Activated T-cell treated with anti-CD3 and anti-CD28 coated beads for 1 hour (primary cell): Measurements from ENCODE around the gene FTO.

Source experiments
- DNase-seq: peaks from one replicate; pipeline ENCODE4 v3.0.0-alpha.2; 2020; ENCODE audit warnings: low read depth

Gene FTO

DNA sequence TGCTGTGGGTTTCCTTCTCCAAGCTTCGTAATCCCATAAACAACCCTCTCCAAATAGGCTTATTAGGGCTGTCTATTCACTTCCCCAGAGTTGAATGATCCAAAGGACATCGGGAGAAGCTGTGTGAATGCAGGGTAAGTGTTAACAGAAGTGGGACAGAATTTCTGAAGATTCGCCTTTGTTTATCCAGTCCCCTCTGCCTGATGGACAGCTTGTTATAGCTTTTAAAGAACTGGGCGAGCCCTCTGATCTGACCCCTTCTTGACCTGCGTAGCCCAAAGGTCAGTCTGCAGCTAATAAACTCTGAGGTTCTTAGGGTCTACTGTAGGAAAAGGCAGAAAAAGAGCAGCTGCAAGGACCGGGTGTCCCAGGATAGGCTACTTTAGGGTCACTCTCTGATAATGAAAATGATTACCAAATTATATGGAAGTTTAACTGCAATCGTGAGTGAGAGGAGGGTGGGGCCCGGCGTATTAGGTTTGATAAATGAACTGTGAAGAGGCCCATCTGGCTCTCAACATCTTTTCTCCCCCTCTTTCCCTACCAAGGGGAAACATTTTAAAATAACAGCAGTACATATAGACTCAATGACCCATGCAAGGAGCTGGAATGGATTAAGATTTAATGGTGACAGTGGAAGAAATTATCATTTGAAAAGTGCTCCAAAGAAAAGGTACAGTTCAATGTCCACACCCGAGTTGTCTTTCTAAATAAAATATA is 233.4 kb downstream of the FTO start:
- DNase-seq, result no peak

DNA sequence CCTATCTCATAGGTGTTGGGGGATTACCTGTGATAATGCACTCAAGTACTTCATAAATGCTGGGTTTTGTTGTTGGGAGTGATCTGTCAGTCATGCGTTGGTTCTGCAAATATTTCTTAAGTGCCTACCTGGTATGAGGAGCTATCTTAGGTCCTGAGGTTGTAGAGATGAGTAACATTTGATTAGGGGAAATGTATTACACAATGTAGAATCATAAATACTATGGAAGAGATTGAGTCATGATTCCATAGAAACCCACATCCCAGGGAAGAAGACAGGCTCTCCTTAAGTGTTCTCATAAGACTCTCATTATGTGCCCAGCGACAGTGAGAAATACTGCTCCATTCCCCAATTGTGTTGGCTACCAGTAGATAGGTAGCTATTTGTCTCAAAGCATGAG is 240.1 kb downstream of the FTO start:
- no peak for DNase-seq

DNA sequence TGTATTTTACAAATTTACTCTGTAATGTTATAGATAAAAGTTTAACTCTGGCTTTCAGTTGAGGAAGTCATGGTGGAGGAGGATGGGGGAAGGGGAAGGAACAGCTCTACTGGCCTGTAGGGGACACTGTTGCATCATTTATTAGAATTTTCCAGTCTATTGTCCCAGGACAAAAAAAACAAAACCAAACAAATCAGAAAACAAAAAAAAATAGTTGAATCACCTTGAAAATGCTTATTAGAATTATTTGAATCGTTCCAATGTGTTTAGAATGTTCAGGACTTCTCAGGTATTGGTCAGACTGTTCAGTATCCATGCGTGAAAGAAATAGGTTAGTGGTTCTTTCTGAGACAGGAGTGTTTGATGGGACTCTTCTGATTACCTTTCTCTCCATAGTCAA is 242.0 kb downstream of the FTO start:
- no peak for DNase-seq

DNA sequence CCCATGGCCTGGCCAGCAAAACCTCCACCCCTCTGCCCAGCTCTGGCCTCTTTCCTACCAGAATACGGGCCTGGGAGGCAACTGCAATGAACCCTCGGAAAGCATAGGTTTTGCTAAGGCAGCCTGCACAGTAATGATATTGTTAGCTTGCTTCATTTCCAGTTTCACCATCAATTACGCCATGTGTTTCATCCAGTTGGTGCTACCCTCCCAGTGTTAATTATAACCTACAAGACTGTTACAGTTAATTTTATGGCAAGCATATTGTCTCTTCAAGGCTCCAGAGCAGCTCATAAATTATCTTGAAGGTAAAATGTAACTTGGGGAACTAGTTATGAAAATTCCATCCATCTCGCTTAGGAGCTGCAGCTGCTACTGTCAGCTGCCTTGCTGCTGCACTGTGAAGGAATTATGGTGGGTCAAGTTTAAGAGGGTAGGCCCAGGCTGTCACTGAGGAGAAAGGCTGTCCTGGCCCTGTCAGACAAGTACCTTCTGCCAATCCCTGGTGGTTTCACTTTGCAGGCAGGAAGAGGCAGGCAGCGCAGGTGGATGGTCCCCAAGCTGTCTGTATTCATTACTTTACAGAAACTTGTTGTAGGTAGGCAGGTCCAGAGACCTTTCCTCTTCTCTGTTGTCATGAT is 242.9 kb downstream of the FTO start:
- DNase-seq, result no peak

DNA sequence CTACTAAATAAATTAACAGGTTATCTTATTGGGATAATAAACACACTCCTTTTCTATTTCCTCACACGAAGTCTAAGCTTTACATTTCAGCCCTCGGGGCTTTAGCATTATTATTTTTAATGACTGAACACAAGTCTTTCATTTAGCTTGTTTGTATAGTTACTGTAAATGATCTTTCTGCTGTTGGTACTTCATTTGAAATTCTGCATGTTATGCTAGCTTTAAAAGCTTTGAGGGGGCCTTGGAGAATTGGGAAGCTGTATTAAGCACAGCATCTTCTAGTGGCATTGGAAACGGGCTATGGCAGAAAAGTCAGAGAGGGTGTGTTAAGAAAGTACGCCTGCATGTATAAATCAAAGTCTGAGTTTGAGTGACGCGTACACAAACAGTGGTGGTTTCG is 243.7 kb downstream of the FTO start:
- no peak for DNase-seq

DNA sequence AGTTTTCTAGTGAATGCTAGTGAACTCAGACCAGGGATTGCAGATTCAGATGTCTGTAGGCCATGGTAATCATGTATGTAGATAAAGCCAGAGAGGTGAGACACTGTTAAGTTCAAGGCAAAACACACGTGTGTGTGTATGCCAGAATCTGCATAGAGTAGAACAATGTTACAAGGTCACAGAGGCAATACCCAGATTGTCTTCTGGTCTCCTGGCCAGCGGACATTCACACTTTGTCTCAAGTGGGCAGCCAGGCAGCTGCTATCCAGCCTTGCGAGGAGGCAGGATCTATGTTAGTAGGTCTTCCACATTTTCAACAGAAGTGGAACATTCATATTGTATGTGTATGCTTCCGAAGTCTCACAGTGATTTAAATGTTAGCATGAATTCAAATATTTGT is 244.4 kb downstream of the FTO start:
- DNase-seq, result no peak

DNA sequence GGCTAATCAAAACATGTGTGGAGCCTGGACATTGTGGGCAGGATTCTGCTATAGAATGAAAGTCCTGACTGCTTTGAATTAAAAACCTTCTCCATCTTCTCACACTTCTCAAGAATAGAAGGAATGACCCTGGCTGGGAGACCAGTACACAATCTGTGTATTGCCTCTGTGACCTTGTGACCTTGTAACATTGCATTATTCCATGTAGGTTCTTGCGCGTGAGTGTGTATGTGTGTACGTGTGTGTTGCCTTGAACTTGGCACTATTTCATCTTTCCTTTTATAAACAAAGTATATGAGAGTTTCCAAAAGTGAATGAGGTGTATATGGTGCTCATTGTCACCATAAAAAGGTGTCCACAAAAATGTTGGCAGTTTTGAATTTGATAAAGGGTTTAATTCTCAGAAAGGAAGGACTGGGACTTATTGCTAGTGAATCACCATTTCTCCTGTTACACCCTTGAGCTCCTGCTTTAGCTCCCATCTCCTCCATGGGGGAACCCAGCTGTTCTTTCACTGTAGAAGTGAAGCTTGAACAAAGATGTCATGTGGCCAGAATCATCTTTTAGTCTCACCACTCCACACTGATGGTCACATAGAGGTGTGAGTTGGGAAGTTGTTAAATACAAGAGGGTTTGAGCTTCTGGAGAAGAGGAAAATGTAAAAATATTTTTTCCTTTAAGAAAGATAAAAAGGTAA is 244.9 kb downstream of the FTO start:
- no peak for DNase-seq

DNA sequence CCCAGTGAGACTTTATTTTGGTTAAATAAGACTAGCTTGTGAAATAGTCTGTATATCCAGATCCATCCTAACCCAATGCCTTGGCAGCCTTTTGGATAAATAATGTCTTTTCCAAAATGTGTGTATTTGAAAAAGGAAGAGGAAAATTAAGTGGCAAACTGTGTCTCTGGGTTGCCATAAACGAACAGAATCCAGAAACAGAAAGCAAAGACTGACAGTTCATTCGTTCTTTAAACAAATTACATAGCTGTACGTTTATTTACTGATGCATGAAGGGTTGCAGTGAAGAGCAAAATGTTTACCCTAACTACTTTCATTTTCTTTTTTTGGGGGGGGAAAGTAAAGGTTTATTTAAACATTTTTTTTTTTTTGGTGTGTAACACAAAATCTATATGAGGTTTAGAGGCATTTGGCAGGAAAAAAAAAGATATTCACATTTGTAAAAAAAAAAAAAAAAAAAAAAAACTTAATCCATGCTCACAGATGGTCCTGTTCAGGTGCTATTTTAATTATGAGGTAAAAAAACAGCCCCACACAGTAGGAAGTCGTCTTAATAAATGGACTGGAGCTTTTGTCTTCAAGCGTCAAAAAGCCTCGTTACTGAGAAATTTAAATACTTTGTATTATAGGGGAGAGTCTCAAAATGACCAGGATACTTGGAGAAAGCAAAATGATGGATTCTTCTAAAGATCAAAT is 245.9 kb downstream of the FTO start:
- DNase-seq, result no peak

DNA sequence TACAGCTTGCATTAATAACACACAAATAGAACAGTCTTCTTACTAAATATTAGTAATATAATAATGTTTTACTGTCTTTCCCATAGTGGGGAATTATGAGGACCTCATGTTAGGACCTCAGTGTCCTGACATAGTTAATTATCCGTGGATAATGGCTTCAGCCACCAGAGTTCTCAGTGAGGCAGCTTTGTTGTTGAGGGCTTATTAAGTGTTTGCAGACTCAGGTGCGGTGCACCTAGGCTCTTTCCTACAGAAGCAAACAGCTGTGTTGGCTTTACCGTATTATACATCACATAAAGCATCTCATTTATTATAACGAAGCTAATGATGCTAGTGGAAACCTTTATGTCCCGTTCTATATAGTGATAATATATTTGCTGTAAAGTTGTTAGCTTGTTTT is 246.7 kb downstream of the FTO start:
- no peak for DNase-seq

DNA sequence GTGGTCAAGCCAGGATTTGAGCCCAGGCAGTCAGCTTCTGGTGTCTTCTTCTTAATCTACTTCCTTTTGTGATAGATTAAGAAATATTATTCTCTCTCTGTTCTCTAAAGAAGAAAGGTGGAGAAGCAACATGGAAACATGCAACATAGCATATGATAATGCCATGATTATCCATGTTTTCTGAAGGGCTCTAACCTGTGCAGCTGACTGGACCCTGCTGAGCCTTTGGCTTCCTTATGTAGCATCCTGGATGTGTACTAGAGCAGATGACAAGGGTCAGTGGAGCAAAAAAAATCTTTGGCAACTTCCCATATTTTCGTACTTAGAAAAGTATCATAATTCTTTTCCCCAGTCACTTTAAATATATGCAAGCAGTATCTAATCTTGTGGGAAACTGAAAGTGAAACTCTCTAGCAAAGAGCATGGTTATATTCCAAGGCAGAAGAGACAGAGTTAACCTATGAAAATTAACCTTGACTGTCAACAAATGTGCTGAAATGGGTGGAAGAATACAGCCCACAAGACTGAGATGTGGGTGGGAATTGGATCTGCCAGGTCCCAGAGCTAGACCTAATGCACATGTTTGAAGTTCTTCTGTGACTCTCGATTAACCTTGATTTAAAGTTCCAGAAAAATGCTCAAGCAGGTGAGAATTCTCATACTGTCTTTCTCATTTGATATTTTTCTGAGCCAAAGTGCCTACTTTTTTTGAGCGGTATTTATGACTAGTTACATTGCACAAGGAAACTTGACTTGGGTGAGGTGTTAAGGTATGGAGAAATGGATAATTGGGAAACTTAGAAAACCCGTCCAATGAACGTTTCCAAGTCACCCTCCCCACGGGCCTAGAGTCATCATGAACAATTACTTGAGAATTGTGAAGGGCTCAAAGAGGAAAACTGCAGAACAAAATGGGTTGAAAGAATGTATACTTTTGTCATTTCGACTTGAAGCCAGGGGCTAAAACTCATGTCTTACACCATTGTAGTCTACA is 248.6 kb downstream of the FTO start:
- no peak for DNase-seq

DNA sequence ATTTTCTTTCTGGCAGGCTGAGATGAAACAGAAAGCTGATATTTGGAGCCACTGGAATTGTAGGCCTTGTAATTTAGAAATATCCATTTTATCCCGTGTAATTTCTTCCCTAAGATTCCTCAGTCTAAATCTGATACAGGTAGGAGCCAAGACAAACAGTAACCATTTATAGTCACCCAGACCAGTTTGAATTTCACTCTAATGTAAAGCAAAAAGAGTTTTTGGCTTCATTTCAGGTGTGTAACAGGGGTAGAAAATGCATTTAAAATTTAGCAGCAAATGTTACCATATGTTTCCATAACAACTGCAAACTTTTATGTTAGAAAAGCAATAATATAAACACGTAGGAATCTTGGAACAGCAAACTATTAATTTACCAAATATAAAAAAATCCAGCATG is 249.4 kb downstream of the FTO start:
- DNase-seq, result no peak

DNA sequence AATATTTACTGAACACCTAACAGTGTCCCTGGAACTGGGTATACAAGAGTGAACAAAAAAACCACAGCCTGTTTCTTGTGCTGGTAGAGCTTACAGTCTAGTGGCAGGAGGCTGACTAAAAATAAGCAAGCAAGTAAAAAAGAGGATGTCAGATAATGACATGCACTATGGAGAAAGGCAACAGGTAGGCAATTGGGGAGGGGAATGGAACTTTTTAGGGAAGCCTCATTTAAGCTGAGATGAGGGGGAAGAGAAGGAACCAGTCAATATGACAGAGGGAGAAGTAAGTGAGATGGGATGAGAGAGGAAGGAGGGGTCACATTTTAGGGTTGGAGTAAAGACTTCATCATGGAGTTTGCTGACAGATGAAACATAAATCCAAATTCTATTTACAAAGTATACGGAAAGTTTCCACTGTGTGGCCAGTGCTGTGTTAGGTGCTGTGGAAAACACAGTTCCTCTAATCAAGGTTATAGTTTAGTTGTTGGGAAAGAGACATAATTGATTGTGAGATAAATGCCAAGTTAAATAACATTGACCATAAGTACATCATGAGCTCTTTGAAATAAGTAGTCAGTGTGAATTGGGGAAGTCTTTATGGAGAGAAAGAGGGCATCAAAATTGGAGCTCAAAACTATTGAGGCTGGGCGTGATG is 251.4 kb downstream of the FTO start:
- no peak for DNase-seq

DNA sequence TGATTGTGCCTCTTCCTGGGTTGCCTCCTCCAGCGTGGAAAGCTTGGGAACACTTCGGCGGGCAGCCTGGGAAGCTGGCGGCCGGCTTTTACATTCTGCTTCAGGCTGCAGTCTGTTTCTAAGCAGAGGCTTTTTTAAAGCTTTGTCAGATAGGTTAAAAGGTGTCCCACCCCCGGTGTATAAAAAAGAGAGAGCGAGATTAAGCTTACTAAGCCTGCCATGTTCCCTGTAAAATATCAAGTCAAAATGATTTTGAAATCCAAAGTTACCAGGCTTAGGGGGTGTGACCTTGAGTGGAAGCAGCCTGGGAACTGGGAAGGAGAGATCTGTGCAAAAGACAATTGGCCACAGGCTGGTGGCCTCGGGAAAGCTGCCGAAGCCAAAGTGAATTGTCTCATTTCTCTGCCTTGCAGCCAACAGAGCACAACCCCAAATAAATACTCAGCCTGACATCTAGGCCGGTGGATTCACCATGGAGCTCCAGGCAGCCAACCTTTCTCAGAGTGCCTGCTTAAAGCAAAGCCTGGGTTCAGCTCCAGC is 254.5 kb downstream of the FTO start:
- DNase-seq, result no peak

DNA sequence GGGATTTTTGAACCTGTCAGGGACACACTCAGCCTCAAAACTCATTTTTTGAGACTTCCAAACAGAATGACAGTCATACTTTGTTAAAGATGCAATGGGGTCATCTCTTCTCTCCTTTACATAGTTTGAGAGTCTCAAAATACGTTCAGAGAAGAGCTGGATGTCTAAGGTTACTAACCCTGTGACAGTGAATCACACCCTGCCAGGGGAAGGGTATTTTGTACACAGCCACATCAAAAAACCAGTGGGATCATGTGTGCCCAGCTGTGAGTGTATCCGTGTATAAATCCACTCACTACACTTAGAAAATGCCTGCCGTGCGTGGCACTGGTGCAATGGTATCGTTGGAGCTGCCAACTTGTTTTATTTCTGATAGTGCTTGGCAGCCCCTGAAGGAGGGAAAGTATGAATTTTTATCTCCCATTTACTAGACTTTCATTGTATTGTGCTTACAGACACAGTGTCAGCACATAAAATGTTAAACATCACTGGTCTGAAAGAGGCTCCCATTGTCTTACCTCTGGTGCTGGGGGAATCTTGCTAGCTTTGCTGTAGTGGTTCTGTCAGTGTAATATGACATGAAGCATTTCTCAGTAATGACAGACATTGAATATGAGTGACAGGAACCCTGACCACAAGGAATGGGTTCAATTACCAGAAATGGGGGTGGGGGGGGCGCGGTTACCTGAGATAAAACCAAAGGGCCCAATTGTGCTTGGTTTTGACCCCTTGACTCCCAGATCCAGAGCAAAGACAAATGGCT is 256.3 kb downstream of the FTO start:
- no peak for DNase-seq

DNA sequence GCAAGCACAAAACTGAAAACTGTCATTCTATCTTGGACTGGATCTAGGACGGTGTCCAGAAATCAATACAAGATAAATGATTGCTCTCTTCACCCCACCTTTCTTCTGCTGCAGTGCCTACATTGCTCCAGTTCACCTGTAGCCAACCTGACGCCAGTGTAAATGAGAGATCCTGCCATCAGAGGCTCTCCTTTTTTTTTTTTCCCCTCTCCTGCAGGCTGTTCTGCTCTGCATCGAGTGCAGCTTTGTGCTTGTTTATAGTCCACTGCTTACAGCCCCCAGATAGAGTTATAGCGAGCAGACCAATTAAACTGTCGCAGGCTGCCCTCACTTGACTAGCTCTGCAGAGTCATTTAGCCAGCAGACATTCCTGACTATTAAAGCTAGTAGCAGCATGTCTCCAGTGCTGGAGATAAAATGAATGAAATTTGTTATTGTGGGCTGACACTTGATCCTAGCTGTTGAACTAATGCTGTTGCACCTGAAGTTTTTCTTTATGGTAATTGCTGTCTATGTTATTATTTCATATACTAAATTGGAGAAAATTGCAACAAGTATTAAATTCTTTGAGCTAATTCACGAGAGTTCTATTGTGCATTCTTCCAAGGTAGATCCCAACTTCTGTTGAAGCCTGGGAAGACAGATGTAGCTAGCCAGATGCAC is 257.1 kb downstream of the FTO start:
- no peak for DNase-seq

DNA sequence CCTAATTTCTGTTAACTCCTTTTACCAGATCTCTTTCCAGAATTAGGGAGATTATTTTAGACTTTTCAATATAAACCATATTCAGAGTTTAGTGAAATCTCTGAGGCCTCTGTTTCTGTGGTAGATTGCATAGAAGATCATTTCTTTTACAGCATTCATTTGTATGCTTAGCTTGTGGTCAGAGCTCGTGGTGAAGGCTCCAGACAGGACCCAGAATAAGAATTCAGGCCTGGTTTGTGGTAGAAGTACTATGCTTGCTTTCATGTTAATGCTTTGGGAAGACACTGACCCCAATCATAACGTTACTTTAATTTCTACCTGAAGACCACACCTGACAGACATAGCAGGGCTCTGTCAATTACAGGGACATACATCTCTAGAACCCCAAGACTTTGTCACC is 258.1 kb downstream of the FTO start:
- no peak for DNase-seq

DNA sequence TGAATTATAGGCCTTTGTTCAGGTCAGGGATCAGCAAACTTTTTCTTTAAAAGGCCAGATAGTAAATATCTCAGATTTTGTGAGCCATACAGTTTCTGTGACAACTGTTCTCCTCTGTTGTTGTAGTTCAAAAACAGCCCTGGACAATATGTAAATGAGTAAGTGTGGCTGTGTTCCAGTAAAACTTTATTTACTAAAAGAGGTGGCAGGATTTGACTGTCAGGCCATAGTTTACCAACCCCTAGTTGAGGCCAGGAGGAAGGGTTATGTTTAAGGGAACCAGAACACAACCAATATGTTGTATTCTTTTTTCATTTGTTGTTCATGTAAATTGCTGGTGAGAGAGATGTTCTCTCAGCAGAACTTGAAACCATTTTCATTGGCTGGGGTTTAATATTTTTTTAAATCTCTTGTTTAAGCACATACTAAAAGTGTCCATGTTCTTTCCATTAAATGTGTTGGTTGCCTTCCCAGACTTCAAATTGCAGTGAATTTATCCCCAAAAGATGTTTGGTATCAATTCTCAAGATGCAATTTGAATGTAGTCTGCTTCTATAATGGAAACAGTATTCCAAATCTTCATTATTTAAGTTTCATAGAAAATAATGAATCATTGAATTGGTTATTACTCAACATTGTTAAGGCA is 260.3 kb downstream of the FTO start:
- no peak for DNase-seq

DNA sequence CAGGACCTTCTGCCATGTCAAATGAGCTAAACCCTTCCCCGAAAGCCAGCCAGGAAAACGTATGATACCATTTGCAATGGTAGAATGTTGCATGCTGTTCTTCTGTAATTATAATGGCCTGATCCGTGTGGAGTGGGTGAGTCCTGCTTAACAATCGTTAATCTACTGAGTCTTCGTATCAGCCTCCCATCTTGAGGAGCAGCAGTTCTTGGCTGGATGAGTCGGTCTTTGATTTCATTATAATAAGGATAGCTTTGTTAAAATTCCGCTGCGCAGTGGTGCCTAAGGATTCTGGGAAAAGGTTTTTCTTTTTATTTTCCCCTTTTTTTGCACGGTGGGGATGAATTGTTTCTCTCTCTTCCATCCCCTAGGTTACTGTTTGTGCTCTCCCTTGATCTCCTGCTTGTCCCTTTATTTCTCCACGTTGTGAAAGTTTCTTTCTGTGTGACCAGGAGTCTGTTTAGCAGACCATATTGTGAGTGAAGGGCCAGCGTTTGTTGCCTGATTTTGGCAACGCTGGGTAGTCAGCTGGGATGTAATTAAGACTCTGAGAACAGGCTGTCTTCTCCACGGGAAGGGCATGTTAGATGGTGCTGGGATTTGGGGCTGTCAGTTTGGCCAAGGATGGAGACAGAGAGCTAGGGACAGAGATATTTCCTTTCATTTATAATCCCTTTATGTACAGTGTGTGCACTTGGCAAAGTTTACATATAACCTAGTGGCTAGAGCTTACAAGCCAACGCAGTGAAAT is 263.0 kb downstream of the FTO start:
- no peak for DNase-seq
